ENCODE results near the gene PARP16.

Gene PARP16

GRCh38 chr15:65286704-65287519, at the start of gene PARP16:
PARP16 (minus strand) TSS chr15:65286883; CDS start chr15:65286426, 457 bp downstream.
- peak; percentile 94 for DNase-seq

- DNase-seq: no peak
Observed at GRCh38 chr15:65335278-65336055, 48.8 kb upstream of the PARP16 start.

DNA sequence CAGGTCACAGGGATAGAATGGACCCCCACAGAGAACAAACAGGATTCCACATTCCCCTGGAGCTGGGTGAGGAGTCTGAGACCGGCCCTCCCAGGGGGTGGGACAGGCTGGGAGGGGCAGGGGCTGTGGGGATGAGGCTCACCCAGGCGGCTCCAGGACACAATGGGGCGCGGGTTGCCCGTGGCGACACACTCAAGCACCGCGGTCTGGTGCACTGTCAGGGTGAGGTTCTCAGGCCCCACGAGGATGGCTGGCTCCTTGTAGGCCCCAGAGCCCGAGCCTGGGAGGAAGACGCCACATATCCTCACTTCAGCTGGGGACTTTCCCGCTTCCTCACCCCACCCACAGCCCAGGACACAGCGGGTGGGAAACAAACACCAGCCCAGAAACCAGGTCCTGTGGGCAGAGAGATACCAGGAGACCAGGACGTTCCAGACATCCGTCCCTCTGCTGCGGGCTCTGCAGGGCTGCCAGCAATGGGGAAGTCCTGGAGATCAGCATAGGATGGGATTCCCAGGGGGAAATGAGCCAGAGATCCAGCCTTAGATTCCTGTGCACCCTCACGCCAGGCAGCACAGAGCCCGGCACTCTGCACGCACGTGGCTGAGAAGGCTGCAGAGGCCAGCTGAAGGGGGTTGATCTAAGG, 48.0 kb upstream of the PARP16 start:
- DNase-seq: no peak

DNA sequence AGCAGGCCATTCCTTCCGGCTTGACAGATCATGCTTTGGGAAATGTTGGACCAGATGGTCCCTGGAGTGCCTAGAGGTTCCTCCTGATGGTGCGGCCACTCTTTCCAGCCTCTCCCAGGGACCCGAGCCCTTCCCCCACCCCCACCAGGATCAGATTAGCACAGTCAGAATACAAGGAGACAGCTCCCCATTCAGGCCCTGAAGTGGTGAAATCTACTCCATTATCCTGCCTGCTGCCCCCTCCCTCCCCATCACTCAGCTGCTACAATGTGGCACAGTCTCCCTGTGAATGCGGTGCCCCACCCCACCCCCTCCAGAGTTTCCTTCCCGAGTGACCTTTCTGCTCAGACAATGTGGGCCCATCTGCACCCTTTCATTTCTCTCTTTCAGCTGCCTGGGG, 47.2 kb upstream of the PARP16 start:
- no peak for DNase-seq

DNA sequence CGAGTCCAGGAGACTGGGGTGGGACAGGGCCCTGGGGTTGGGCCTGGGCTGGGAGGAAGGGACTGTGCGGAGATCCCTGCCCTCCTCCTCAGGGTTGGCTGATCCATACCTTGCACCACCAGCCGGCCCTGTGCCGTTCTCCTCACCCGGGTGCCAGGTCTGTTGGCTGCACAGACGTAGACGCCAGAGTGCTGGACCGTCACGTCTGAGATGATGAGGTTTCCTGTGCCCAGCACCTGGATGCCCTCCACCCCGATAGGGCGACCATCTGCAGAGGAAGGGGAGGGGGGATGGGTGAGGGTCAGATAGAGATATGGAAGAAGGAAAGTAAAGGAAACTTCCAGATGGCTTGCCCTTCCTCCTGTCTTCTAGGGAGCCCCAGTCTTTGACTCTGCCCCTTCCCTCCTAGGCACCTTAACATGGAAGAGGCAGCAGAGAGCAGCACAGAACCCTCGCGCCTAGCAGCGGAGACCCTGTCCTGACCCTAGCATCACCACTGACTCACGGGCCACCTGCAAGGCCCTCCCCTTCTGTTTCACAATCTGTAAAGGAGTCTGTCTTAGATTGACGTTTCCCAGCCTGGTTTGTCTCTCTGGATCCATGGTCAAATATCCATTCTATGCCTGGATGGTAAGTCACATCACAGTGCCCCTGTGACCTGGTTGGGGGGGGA, 46.6 kb upstream of the PARP16 start:
- DNase-seq: no peak

- no peak for DNase-seq
Observed at GRCh38 chr15:65332391-65333147, 45.9 kb upstream of the PARP16 start.

- DNase-seq: no peak
Observed at GRCh38 chr15:65331811-65332210, 45.1 kb upstream of the PARP16 start.

- DNase-seq: no peak
Observed at GRCh38 chr15:65330934-65331645, 44.4 kb upstream of the PARP16 start.

DNA sequence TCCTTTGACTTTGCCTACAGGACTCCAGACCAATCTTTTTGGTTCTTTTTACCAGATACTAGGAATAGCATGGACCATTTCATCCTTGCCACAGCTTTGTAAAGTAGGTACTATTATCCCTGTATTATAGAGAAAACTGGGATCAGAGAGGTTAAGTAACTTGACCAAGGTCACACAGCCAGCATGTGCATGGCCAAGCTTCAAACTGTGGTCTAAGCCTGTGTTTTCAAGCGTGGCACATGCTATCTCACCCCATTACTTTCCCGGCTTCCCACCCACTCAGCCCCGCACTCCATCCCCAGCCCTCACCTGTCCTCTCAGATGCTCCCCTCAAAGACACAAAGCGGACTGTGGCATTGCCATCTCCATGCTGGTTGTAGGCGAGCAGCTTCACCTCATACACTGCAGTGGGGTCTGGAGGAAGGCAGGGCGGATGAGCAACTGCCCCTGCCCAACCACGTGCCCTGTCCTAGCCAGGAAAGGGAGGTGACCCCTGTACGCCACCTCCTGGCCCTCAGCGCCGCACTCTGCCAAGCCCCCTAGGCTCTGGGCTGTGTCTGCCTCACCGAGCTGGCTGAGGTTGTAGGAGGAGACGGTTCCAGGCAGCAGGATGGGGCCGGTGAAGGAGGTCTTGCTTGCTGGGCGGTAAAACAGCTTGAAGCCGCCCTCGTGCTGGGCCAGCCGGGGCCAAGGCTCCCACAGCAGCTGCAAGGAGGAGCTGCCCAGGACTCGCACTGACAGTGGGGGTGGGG, 43.5 kb upstream of the PARP16 start:
- no peak for DNase-seq

DNA sequence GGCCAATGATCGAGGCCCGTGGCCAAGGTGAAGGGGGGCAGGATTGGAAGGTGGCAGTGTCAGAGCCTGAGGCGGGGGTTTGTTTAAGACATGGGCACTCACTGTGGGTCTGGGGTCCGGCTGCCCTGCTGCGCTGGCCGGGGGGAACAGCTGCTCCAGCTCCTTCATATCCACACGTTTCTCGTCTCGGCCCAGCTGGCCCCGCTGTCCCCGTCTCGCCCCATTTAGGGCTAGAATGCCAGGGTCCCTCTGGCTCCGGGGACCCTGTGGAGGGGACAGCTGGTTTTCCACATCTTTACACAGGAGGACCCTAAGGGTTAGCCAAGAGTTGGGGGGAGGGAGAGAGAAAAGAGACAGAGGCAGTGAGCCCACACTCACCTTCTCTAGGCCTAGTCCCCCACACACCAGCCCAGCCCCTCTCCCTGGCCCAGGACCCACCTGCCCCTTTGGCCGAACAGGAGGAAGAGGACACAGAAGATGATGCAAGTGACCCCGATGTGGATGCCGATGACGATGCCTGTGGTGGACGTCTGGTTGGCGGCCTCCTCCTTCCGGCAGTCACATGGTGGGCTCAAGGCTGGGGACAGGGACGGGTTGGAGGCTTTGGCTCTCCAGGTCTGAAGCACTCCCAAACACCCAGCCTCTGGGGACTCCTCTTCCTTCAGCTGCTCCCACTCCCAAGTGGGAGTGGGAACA, 42.8 kb upstream of the PARP16 start:
- DNase-seq: no peak

DNA sequence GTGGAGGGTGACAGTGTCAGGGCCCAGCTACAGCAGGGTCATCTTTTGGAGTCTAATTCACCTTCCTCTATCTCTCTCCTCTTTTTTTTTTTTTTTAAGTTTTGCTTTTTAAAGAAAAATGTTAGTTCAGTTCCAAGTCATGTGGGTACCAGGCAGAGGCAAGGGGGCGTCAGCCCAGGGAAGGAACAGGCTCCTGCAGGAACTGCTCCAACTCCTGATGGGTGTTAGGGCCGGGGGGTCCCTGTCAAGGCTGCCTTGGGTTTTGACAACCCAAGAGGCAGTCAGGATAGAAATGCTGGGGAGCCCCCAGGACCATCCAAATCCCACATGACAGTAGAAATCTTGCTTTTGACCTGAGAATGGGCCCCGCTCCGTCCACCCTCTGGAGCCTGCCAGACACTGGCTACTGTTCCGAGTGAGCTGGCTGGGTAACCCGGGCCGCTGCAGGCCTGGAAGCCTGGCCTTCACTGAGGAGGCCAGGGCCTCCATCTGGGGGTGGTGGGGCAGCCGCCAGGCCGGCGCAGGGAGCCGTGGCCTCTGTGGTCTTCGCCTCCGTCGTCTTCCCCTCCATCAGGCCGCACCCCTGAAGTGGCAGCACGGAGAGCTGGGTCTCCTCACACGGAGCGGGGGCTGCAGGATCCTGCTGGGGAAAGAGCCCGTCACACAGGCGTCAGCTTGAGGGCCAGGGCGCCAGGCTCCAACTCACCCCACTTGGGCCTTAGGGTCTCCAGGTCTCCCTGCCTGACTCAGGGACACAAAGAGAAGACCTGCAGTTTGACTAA, 42.0 kb upstream of the PARP16 start:
- no peak for DNase-seq

DNA sequence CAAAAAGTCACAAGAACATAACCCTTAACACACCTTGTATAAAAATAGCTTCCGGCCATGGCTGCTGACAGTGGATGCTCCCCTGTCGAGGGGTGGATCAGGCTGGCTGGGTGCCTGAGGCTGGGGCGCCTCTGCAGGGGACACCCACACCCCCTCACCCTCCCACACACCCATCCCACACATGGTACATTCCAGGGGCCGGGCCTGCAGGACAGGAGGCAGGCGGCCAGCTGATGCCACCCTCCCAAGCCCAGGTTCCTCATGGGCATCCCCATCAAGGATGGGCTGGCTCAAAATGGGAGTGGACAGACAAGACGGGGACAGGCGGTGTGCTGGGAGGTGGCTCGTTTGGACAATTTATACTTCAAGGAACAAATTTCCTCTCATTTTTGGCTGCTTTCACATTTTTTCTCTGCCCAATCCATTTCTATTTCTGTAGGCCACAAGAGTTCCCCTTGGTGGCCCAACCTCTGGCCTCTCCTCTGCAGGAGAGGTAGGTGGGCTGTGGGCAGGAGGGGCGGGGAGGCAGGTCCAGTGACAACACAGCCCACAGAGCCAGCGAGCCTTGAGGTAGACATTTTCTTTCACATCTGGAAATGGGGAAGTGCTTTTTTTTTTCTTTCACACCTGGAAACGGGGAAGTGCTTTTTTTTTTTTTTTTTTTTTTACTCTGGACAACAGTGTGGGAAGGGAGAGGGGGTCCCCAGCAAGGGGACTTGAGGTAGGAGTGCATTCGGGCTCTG, 41.1 kb upstream of the PARP16 start:
- DNase-seq: no peak

DNA sequence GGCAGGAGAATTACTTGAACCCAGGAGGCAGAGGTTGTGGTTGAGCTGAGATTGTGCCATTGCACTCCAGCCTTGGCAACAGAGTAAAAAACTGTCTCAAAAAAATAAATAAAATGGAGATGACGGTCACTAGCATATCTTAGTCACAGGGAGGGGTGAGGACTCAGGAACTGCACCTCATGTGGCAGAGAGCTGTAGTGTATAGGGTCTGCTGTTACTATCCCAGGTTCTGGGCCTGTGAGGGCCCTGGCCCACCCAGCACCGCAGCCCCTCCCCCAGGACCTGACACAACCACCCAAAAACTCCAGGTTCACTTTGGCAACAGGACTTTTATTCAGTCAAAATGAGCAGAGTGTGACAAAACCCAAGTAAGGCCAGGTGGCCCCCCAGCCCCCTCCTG, 40.1 kb upstream of the PARP16 start:
- DNase-seq: no peak

DNA sequence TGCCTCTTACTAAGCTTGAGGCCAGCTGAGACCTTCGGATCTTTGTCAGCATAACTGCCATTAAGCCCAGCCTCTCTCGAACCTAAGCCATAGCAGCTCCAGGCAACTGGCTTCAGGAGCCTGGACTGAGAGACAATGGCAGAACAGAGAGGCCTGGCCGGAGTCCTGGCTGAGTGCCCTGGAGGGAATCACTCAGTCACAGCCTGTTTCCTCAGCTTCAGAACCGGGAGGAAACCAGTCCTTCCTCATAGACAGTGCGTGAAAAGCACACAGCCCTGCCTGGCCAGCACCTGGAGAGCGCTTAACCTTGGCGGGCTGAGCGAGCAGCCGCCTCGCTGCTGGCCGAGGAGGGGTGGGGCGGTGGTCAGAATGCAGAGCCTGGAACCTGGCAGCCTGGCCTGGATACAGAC, 39.4 kb upstream of the PARP16 start:
- DNase-seq: peak; percentile 67

DNA sequence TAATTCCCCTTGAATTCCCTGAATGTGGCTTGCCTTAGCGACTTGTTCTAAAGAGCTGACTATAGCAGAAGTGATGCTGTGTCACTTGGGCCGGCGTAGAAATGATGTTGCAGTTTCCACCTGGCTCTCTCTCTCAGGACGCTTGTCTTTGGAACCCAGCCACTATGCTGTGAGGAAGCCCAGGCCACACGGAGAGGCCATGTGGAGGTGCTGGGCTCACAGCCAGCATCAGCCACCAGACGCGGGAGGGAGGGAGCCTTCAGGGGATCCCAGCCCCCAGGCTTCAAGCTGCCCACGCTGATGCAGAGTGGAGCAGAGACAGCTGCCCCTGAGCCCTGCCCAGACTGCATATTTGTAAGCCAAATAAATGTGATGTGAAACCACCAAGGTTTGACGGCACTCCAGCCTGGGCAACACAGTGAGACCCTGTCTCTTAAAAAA, 36.4 kb upstream of the PARP16 start:
- peak; percentile 88 for DNase-seq

- peak; percentile 85 for DNase-seq
Observed at GRCh38 chr15:65318870-65319356, 32.2 kb upstream of the PARP16 start.

DNA sequence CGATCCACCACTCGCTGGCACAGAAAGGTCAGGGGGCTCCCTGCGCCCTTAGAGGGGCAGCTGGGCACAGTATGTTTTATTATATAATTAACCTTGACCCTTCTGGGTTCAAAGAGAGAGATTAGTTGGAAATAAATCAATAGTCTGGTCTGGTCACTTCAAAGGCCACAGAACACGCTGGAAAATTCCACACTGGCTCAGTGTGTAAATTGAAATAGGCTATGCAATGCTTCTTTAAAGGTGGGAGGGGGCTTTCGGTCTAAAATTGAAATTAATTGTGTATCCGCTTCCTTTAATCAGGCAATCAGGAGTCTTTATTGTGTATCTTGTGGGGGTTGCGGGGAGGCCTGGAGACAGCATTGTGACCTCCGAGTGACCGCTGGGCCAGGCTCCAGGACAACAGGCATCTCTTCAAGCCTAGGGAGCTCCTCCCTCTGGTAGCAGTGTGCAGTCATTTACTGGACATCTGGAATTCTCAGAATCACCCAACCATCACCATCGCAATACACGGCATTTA, 25.8 kb upstream of the PARP16 start:
- peak; percentile 59 for DNase-seq

DNA sequence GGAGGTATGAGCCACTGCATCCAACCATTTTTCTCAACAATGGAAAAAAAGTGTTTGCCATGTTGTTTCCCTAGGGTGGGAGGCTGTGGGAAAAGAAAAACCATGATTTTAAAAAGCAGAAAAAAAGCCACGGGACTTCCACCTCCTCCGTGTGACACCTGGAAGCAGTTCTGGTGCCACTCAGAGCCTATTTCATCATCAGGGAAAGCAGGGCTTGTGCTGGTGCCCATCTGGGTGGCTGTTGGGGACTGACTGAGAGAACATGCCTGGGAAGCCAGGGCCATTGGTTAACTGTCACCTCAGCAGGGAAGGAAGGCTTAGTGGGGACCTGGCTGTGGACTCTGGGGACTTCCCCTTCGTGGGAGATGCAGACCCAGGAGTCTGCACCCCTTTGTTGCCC, 25.1 kb upstream of the PARP16 start:
- no peak for DNase-seq

Measured in right hindlimb (tissue), 1 donor.